GM21423 (cell line): ENCODE results near the gene ICE2.

ENCODE experiments used
- ATAC-seq: cut with Tn5 transposase; IDR thresholded peaks from one replicate; pipeline ENCODE4 v1.9.1; 2021; ENCODE audit warnings: mild to moderate bottlenecking, moderate library complexity; ENCODE audit not compliant: unreplicated experiment

Gene ICE2, protein sequence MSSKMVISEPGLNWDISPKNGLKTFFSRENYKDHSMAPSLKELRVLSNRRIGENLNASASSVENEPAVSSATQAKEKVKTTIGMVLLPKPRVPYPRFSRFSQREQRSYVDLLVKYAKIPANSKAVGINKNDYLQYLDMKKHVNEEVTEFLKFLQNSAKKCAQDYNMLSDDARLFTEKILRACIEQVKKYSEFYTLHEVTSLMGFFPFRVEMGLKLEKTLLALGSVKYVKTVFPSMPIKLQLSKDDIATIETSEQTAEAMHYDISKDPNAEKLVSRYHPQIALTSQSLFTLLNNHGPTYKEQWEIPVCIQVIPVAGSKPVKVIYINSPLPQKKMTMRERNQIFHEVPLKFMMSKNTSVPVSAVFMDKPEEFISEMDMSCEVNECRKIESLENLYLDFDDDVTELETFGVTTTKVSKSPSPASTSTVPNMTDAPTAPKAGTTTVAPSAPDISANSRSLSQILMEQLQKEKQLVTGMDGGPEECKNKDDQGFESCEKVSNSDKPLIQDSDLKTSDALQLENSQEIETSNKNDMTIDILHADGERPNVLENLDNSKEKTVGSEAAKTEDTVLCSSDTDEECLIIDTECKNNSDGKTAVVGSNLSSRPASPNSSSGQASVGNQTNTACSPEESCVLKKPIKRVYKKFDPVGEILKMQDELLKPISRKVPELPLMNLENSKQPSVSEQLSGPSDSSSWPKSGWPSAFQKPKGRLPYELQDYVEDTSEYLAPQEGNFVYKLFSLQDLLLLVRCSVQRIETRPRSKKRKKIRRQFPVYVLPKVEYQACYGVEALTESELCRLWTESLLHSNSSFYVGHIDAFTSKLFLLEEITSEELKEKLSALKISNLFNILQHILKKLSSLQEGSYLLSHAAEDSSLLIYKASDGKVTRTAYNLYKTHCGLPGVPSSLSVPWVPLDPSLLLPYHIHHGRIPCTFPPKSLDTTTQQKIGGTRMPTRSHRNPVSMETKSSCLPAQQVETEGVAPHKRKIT

DNA sequence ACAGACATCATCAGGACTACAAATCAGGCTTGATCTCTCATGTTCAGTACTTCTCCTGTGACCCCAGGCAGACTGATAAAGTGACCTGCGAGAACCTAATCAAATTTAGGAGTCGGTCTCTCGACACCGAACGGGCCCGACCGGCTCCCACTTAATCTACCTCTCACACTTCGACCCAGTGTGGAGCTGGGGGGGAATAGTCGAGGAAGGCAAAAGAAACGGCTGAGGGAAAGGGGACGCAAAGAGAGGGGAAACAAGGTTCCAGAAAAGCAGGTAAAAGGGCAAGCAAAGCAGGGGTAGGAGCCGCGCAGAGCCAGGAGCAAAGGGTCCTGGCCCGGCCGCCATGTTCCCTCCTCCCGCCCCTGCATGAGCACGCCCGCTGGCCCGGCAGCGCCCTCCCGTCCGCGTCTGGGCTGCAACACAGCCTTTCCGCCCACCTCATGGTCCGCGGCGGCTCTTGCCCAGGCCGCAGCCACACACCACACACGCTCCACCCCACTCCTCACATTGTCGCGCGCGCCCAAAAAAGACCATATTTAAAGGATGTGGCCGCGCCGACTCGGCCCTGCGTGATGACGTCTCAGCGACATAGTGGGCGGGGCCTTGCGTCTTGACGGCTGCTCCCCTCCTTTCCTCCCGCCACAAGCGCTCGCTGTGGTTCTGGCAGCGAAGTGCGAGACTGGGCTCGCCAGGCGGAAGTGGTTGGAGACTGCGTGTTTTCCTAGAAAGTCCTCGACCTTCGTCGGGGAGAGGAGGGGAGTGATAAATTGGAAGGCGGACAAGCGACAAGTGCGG lies at the start of gene ICE2:
ICE2 (minus strand) TSS at position 577 of the 795 bp plus-strand sequence. CDS start 1,165 bp downstream, outside the sequence.
- ATAC-seq: peak; percentile 86

DNA sequence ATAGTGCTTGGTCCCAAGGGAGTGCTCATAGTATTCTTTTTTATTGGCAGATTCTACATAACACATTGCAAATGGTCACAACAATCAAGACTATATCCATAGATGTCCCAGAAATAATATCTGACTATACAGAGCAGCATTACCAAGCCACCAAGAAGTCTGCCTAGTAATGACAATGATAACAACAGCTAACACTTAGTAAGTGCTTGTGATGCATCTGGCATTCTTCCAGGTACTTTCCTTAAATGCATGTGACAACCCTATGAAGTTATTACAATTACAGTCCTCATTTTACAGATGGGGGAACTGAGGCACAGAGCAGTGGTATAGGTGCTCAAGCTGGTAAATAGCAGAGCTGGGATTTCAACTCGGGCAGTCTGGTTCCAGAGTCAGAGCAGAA lies 49.6 kb upstream of the ICE2 start:
- no peak for ATAC-seq

DNA sequence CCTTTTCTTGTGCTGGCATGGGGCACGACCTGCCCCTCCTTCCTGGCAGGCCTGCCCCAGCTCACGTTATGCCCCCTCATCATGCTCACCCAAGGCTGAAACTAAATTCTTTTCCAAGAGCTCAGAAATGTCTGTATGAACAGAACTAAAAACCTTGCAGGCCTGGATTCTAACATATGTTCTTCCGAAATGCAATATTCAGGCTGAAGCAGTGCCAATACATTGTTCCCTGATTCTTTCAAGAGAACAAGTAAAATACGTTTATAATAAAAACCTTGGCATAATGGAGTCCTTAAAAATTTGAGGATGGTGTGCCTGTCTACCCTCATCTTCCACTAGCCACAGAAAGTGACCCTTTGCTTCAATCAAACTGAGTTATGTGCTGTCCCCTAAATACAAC lies 48.5 kb upstream of the ICE2 start:
- no peak for ATAC-seq

DNA sequence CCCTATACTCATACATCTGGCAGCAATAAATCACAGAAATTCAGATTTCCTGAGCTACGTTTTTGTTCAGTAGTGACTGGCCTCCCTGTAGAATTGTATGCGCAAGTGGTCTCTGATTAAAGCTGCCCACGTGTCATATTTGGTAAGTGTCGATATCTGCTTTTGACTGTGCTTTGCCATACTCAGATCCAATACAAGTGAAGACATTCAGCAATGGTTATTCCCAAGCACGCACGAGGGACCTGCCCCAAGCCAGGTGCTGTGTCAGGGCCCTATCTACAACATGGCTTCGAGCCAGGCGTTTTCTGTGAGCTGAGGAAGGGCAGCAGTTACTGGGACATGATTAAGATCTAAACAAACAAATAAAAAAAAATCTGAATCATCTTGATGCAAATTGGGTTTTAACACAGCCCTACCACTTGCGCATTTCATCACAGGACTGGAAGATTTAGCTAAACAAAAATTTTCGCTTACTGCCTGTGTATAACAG lies 47.2 kb upstream of the ICE2 start:
- ATAC-seq: no peak

DNA sequence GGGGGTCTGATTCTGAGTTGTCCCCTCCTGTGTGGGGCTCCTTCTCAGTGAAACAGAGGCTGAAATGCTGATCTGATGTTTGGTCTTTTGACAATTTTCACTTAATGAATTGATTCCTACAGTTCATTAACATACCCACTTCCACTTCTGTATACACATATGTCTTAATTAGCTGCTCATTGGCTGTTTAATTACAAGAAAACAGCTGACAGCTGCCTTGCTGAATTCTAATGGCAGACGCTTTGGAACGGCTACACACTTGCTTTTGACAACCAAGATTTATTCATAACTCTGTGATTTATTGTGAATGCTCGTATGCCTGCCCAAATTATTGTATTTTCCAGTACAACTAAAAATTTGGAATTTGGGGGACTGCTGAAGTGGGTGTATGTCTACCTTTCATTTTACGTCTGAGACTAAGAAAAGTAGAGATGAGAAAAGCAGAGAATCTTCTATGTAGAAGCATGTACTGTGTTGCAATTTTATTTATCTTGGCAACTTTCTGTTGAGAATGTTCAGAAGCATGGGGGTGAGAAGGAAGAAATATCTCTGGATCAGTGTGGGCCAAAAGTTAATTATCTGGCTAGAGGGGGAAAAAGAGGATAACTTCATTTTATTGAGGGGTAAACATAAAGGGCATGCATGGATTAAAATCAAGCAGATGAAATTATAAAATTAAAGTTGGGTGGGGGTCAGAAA lies 46.5 kb upstream of the ICE2 start:
- no peak for ATAC-seq

DNA sequence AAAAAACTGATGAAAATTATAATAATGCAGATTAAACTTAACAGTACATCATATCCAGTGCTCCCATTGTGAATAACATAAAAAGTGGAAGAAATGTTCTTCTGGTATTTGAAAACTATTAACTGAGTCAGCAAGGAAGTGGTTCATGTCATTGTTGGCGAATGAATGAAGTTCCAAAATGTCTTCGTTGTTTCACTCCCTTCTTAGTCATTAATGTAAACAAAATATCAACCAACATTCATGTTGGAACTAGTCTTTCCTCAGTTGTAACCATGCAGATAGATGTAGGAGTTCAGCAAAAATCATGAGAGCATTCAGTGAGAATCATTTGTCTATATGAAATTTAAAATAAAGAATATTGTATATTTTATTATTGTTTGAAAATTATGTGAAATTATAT lies 44.1 kb upstream of the ICE2 start:
- ATAC-seq: no peak

DNA sequence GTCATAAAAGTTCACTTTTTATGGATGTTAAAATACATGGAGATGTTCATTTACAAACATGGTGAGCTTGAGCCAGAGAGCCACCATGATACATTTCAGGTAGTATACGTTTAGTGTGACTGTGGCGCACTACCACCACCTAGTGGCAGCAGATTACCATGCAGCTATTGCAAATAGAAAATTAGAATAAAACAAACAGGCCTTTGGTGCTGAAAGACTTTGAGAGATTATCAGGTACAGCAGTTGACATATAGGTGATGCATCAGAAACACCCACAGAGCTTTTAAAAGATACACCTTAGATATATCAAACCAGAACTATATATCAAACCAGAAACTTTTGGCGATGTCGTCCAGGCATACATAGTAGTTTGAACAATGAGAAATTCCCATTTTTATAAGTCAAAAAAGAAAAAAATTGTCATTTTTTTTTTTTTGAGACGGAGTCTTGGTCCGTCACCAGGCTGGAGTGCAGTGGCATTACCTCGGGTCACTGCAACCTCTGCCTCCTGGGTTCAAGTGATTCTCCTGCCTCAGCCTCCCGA lies 42.0 kb upstream of the ICE2 start:
- no peak for ATAC-seq

DNA sequence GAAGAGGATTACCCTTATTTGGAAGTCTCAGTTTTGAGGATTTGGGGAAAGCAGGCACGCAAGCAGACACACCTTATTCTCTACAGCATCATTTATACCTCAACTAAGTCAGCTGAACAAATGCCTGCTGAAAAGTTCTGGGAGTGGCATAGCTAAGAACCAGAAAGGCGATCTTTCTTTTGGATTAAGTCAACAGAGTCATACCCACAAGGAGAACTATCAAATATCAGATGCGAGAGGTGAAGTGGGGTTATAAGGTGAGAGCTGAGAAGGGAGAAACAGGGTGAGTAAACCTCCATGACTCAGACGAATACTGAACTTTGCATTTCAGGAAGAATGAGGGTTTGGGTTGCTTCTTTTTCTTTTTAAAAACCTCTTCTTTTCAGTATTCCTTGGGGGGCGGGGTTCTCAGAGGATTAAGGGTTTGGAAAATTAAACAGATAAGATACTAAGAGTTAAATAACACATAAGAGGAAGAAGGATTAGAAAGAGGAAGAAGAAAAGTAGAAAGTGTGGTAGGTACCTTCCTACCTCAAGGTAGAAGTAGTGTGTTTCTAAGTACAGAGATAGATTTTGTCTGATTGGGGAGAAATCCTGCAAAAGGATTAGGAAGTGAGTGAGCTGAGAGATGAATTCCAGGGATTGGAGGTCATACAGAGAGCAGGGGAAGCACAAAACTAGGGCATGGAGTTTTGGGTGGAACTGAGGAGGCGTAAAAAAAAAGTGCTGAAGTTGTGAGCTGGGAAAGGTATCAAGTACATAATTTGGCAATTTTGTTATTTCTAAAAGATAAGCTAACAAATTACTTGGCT lies 41.3 kb upstream of the ICE2 start:
- peak; percentile 59 for ATAC-seq

DNA sequence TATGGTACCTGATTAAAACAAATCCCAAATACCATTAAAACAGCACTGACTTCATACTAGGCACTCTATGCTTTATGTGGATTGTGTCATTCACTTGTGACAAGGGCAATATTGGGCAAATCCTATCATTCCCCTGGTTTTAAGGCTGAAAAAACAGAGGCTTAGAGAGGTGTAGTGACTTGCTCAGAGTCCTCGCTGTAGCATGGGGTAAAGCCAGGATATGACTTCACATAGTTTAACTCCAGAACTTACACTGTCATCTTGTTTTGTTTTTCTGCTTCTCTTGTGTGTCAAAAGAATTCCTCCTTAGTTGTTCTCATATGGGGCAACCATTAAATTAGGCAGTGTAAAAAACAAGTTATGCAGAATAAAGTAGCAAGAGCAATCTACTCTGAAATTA lies 40.3 kb upstream of the ICE2 start:
- ATAC-seq: no peak

DNA sequence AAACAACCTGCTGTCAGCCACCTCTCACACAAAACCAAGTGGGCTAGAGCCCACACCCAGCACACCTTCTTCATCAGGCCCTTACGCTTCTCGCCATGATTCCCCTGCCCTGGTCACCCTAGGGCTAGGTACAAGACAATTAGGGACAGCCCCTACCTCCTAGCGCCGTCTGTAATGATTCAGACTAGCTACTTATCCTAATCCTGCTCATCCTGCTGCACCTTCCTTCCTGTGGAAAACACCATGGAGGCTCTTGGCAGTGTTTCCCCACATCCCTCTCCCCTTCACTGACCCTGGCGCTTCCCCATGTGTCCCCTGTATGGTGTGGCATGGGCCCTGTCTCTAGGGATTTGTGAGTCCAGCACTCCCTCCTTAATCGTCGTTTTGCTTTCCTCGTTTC lies 39.6 kb upstream of the ICE2 start:
- no peak for ATAC-seq

DNA sequence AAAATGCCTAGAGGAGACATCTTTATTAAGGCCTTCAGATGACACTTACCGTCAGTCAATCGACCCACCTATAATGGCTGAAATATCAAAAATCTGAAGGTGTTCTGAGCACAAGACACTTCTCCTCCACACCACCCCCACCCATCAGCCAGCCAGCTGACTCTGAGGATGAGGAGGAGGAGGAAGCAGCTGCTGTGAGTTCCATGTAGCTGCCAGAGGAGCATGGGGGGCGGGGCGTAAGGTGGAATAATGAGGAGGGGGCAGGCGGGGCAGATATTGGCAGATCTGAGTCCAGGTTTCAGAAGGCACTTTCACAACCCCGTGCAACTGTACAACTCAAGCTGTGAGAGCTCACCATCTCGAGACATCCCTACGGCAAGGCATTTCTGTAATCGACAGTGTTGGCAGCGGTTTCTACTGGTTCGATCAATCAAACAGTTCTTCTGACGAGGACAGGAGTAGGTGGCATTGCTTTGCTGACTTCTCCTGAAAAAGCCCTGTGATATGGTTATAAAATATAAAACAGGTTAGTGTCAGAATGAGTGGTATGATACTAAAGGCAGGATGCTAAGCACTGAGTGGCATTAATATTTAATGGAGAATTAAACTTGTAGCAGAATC lies 35.4 kb upstream of the ICE2 start:
- ATAC-seq: no peak

DNA sequence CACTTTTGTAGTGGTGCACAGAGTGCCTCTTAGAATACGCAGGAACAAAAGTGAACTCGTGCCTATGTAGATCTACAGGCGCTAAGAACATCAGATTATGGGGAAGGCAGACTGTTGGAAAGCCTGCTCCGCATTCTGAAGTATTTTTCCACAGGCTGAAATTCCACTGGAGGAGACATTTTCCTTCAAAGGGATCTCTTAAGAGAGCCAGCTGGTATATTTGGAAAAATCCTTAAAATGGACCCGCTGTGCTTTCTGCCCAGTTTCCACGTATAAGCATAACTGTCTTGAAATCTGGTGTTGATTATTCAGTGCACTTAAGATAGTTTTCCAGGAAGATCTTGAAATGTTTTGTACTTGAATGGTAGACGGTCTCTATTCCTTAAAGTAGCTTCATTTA lies 34.7 kb upstream of the ICE2 start:
- no peak for ATAC-seq

DNA sequence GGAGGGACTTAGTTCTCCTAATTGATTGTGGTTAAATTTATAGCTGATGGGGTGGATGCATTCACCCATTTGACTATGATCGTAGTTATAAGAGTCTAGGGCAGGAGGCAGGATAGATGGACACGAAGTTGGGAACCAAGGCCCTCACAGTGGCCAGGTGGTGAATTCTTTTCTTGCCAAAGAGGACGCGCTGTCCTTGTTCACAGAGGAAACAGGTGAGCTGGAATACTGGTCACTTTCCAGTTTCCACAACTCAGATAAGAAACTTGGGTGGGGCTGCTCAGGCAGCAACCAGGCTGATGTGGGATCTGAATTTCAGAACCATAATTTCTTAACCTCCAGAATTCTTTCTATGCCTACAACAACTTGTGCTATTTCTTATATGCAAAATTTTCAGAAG lies 34.0 kb upstream of the ICE2 start:
- ATAC-seq: no peak

DNA sequence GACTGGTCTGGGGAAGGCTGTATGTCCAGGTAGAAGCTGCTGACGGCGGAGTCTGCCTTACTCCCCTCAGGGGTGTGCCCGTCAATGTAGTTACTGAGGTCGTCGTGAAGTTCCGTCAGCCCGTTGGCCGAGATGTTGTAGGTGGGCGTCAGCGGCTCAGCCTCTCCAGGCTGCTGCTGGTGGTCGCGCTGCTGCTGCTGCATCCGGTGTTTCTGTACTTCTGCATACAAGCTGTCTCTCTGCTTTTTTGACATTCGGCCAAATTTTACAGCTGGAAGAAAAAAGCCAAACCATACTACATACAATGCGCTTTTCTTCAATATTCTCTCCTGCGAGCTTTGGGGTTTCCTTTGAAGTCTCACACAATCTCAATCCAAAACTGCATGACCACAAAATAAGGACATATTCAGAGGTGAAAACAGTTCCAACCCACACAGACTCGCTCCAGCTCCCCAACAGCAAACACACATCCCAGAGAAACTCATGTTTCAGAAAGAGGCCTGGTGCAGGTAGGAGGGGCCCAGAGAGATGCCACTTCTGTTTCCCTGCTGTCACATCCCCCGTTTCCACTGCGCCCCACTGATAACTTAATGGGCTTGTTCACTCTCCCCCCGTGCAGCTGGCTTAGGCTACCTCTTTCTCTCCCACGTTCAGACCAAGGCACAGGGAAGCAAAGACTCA lies 32.5 kb upstream of the ICE2 start:
- ATAC-seq: no peak

DNA sequence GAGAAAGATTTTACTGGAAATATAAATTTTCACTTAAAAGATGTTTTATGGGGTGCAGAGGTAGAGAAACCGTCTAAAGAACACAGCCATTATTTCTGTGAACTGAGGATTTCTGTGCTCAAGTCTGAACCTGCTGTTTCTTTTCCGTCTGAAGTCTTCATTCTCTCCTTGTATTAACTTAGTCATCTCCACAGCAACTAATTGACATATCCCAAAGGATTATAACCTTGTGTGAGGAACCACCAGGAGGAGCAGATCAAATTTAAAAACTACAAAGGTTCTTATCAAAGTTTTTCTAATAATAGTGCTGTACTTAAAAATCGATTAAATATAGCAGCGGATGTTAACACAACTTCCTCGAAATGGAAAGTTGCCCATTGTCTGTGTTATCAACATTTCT lies 31.1 kb upstream of the ICE2 start:
- no peak for ATAC-seq

DNA sequence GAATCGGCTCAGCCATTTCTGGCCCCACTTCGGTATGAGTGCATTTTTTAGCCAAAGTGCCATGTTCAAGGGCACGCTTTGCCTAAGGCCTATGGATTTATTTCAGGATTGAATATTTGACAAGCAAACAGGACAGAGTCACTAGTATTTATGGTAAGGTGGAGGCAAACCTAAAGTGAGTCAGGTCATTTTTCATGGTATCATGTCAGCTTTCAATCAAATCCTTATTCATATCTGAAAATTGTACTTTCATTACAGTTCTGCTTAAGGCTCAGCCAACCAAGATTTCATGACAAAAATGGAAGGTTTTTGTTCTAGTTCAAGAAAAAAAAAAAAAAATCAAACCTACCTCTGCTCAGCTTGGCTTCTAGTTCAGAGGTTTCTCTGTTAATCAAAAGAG lies 30.5 kb upstream of the ICE2 start:
- no peak for ATAC-seq

DNA sequence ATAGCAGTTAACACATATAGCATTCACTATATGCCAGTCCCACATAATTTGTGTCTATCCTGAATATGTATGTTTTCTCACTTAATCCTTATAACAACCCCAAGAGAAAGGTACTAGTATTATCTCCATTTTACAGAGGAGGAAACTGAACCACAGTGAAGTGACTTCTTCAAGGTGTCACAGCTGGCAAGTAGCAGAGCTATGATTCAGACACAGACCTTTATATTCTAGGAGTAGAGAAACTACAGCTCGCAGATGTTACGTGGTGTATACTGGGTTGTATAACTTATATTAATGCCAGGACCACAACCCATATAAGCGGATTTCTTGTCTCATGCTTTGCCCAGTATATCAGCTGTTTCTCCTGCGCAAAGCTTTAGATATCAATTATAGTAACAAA lies 29.5 kb upstream of the ICE2 start:
- ATAC-seq: no peak
